A549 treated with CORT108297 at 1 μM for 4 hours (cell line): ENCODE data around the gene ACOT8. TPM values are rescaled to one million over a fixed set of nuclear protein-coding genes. Genes with fewer than 3 reads are reported as not detected.

Source experiments
- total RNA-seq: library from RNA; stranded (reverse); fragments of 200-300 nt; extraction: Qiagen RNA extraction; gene quantifications from 5 replicates; pipeline ENCODE4 v1.2.3, GENCODE V29; 2022

ACOT8 gene
- total RNA-seq, result 13.9 to 22.6 TPM (median 20.1 TPM) in 5 replicates

GRCh38 chr20:45857114-45857881 is at the start of gene ACOT8, which contains the start of gene ZSWIM3:
Gene ACOT8, minus strand, starts transcription at chr20:45857392. Its CDS starts 77 bp downstream, at chr20:45857315.
Gene ZSWIM3, plus strand, starts transcription at chr20:45857614. Its CDS starts 212 bp downstream, at chr20:45857826.

GRCh38 chr20:45890985-45891983 is 34.1 kb upstream of the ACOT8 start, which contains the start of the genes CTSA and NEURL2:
Gene CTSA, plus strand, starts transcription at chr20:45891335. Its CDS starts 234 bp downstream, at chr20:45891569.
Gene NEURL2, minus strand, starts transcription at chr20:45891208. Its CDS starts 217 bp downstream, at chr20:45890991.

GRCh38 chr20:45887346-45887715 is 30.1 kb upstream of the ACOT8 start, which contains the start of gene SPATA25:
Gene SPATA25, minus strand, starts transcription at chr20:45887622. Its CDS starts 32 bp downstream, at chr20:45887590.

GRCh38 chr20:45880988-45881788 is 24.0 kb upstream of the ACOT8 start, which contains the start of gene ZSWIM1:
Gene ZSWIM1, plus strand, starts transcription at chr20:45881227. Its CDS starts 1,366 bp downstream, at chr20:45882593.

GRCh38 chr20:45833030-45833882 is 23.9 kb downstream of the ACOT8 start, which contains the start of gene SNX21:
Gene SNX21, plus strand, starts transcription at chr20:45833799. Its CDS starts 121 bp downstream, at chr20:45833920.

GRCh38 chr20:45827030-45827652 is 30.1 kb downstream of the ACOT8 start, which contains the start of gene TNNC2:
Gene TNNC2, minus strand, starts transcription at chr20:45827312. Its CDS starts 64 bp downstream, at chr20:45827248.

GRCh38 chr20:45812157-45813005 is 44.8 kb downstream of the ACOT8 start, which contains the start of gene UBE2C:
Gene UBE2C, plus strand, starts transcription at chr20:45812644. Its CDS starts 52 bp downstream, at chr20:45812696.

Other genes with a start within 250 kb of the ACOT8 start
- not detected in 5 replicates for gene WFDC10A, start 227.7 kb downstream of the ACOT8 start, total RNA-seq
- not detected in 5 replicates for gene WFDC9, start 226.1 kb downstream of the ACOT8 start, total RNA-seq
- gene WFDC11, start 187.2 kb downstream of the ACOT8 start, total RNA-seq, result not detected in 5 replicates
- gene WFDC13, start 155.4 kb downstream of the ACOT8 start, total RNA-seq, result not detected in 5 replicates
- not detected in 5 replicates for gene WFDC10B, start 152.4 kb downstream of the ACOT8 start, total RNA-seq
- gene SPINT4, start 135.0 kb downstream of the ACOT8 start, total RNA-seq, result not detected in 5 replicates
- 0.18 to 0.50 TPM in 2 of 5 replicates, not detected in the others for gene WFDC3, start 65.5 kb downstream of the ACOT8 start, total RNA-seq
- gene DNTTIP1, start 65.4 kb downstream of the ACOT8 start, total RNA-seq, result 30.7 to 37.1 TPM (median 36.3 TPM) in 5 replicates
- 232 to 256 TPM (median 248 TPM) in 5 replicates for gene UBE2C, start 44.7 kb downstream of the ACOT8 start, total RNA-seq
- 0.13 to 0.35 TPM (median 0.24 TPM) in 3 of 5 replicates, not detected in the others for gene TNNC2, start 30.1 kb downstream of the ACOT8 start, total RNA-seq
- gene SNX21, start 23.6 kb downstream of the ACOT8 start, total RNA-seq, result 8.6 to 11.7 TPM (median 11.0 TPM) in 5 replicates
- 1.4 to 2.1 TPM (median 1.4 TPM) in 5 replicates for gene ZSWIM3, start 222 bp upstream of the ACOT8 start, total RNA-seq
- gene ZSWIM1, start 23.8 kb upstream of the ACOT8 start, total RNA-seq, result 5.1 to 6.7 TPM (median 6.0 TPM) in 5 replicates
- 0.25 to 0.92 TPM (median 0.39 TPM) in 5 replicates for gene SPATA25, start 30.2 kb upstream of the ACOT8 start, total RNA-seq
- gene NEURL2, start 33.8 kb upstream of the ACOT8 start, total RNA-seq, result 0.82 to 1.8 TPM (median 1.5 TPM) in 5 replicates
- 103 to 131 TPM (median 124 TPM) in 5 replicates for gene CTSA, start 33.9 kb upstream of the ACOT8 start, total RNA-seq
- 1.3 to 1.9 TPM (median 1.8 TPM) in 5 replicates for gene PLTP, start 54.8 kb upstream of the ACOT8 start, total RNA-seq
- gene PCIF1, start 77.3 kb upstream of the ACOT8 start, total RNA-seq, result 26.5 to 39.4 TPM (median 34.3 TPM) in 5 replicates
- gene ZNF335, start 114.8 kb upstream of the ACOT8 start, total RNA-seq, result 7.0 to 10.4 TPM (median 9.8 TPM) in 5 replicates
- gene MMP9, start 151.5 kb upstream of the ACOT8 start, total RNA-seq, result 0.47 to 0.62 TPM (median 0.61 TPM) in 5 replicates
- 11.6 to 17.1 TPM (median 15.1 TPM) in 5 replicates for gene SLC12A5, start 171.8 kb upstream of the ACOT8 start, total RNA-seq
- 20.8 to 23.4 TPM (median 21.4 TPM) in 5 replicates for gene NCOA5, start 232.6 kb upstream of the ACOT8 start, total RNA-seq